BLaER1 treated with 17β-estradiol and CSF1 and Interleukin-3, amounts not matched to agents 10 nM and 100 nM (cell line): Measurements from ENCODE around the gene DTNA.

ENCODE experiments used
- H3K27ac ChIP-seq, 11 experiments: shearing (Covaris generic); formaldehyde crosslinking; 2 replicates each; pipeline ENCODE4 v1.8.1; 2022
- H3K27me3 ChIP-seq, 11 experiments: shearing (Covaris generic); formaldehyde crosslinking; 2 replicates each; pipeline ENCODE4 v1.8.1; 2022
- H3K36me3 ChIP-seq, 11 experiments: shearing (Covaris generic); formaldehyde crosslinking; 2 replicates each; pipeline ENCODE4 v1.8.1; 2022
- H3K4me1 ChIP-seq, 10 experiments: shearing (Covaris generic); formaldehyde crosslinking; 2 replicates each; pipeline ENCODE4 v1.8.1; 2022
- H3K4me2 ChIP-seq, 11 experiments: shearing (Covaris generic); formaldehyde crosslinking; 2 replicates each; pipeline ENCODE4 v1.8.1; 2022
- H3K4me3 ChIP-seq, 10 experiments: shearing (Covaris generic); formaldehyde crosslinking; 2 replicates each; pipeline ENCODE4 v1.8.1; 2022
- H3K9ac ChIP-seq, 11 experiments: shearing (Covaris generic); formaldehyde crosslinking; 2 replicates each; pipeline ENCODE4 v1.8.1; 2022
- H3K9me3 ChIP-seq, 11 experiments: shearing (Covaris generic); formaldehyde crosslinking; replicated peaks in 1 of 11; 2 replicates each; pipeline ENCODE4 v1.8.1; 2022
- H4K20me1 ChIP-seq, 11 experiments: shearing (Covaris generic); formaldehyde crosslinking; 2 replicates each; pipeline ENCODE4 v1.8.1; 2022
- Cebpa-rat ChIP-seq, 11 experiments: shearing (Covaris generic); IDR thresholded peaks; 2 replicates each; pipeline ENCODE4 v1.8.1; 2022

Gene DTNA

GRCh38 chr18:34837769-34838272 is 127.7 kb downstream of the DTNA start:
- Histone ChIP-seq H3K9ac (no peak overlapping the region), H3K36me3 (peaks cover 0 to 37% (median 0%) of the 10 kb centered on the region in 11 experiments; a peak in 5 of 22 replicates), H3K4me1 (peaks cover 0 to 8% (median 2%) of the 10 kb centered on the region in 10 experiments; a peak in 6 of 20 replicates), H4K20me1 (no peaks in the 10 kb centered on the region), H3K27me3 (no peaks in the 10 kb centered on the region), H3K9me3 (peaks cover 0 to 16% (median 4%) of the 10 kb centered on the region in 11 experiments; a peak in 4 of 22 replicates), H3K27ac (no peak overlapping the region), H3K4me2 (no peak overlapping the region), H3K4me3 (no peak overlapping the region)
- TF ChIP-seq Cebpa-rat (IDR thresholded peaks at IDR 0.05), result no peak

- H3K36me3 ChIP-seq, result peaks cover 0 to 31% (median 0%) of the 10 kb centered on the region in 11 experiments; a peak in 4 of 22 replicates
- H3K4me2 ChIP-seq, result no peak overlapping the region
- TF ChIP-seq Cebpa-rat (IDR thresholded peaks at IDR 0.05), result no peak
- H4K20me1 ChIP-seq, result no peaks in the 10 kb centered on the region
- H3K27me3 ChIP-seq, result no peaks in the 10 kb centered on the region
- H3K4me1 ChIP-seq, result peaks cover 0 to 10% (median 4%) of the 10 kb centered on the region in 10 experiments; a peak in 7 of 20 replicates
- H3K9ac ChIP-seq, result no peak overlapping the region
- peaks cover 0 to 13% (median 4%) of the 10 kb centered on the region in 11 experiments; a peak in 5 of 22 replicates for H3K9me3 ChIP-seq
- H3K27ac ChIP-seq, result no peak overlapping the region
- H3K4me3 ChIP-seq, result no peak overlapping the region
Measured at GRCh38 chr18:34838669-34839068, 128.6 kb downstream of the DTNA start.

GRCh38 chr18:34840256-34840826 is 130.2 kb downstream of the DTNA start:
- Histone ChIP-seq H3K9ac (no peak overlapping the region), H3K4me1 (peaks cover 0 to 12% (median 0%) of the 10 kb centered on the region in 10 experiments; a peak in 4 of 20 replicates), H3K27ac (no peak overlapping the region), H3K4me2 (no peak overlapping the region), H3K27me3 (no peaks in the 10 kb centered on the region), H3K36me3 (peaks cover 0 to 16% (median 0%) of the 10 kb centered on the region in 11 experiments; a peak in 1 of 22 replicates), H4K20me1 (no peaks in the 10 kb centered on the region), H3K4me3 (no peak overlapping the region), H3K9me3 (peaks cover 0 to 3% (median 0%) of the 10 kb centered on the region in 11 experiments; a peak in 2 of 22 replicates)
- no peak for TF ChIP-seq Cebpa-rat (IDR thresholded peaks at IDR 0.05)

- H3K4me3 ChIP-seq, result no peak overlapping the region
- H3K9ac ChIP-seq, result no peak overlapping the region
- no peak overlapping the region for H3K27ac ChIP-seq
- no peak overlapping the region for H3K4me2 ChIP-seq
- H3K4me1 ChIP-seq, result peaks cover 0 to 12% (median 0%) of the 10 kb centered on the region in 10 experiments; a peak in 4 of 20 replicates
- peaks cover 0 to 3% (median 0%) of the 10 kb centered on the region in 11 experiments; a peak in 2 of 22 replicates for H3K9me3 ChIP-seq
- no peaks in the 10 kb centered on the region for H3K27me3 ChIP-seq
- no peaks in the 10 kb centered on the region for H4K20me1 ChIP-seq
- peaks cover 0 to 17% (median 0%) of the 10 kb centered on the region in 11 experiments; a peak in 1 of 22 replicates for H3K36me3 ChIP-seq
- TF ChIP-seq Cebpa-rat (IDR thresholded peaks at IDR 0.05), result no peak
Measured at GRCh38 chr18:34841891-34842290, 131.8 kb downstream of the DTNA start.

- H3K27me3 ChIP-seq, result no peaks in the 10 kb centered on the region
- peaks cover 0 to 12% (median 0%) of the 10 kb centered on the region in 10 experiments; a peak in 4 of 20 replicates for H3K4me1 ChIP-seq
- peak overlapping the region in 2 of 11 experiments; percentile 17 to 28; a peak in 2 of 22 replicates for H3K4me2 ChIP-seq
- peaks cover 0 to 26% (median 0%) of the 10 kb centered on the region in 11 experiments; a peak in 7 of 22 replicates for H3K36me3 ChIP-seq
- no peak for TF ChIP-seq Cebpa-rat (IDR thresholded peaks at IDR 0.05)
- no peak overlapping the region for H3K9ac ChIP-seq
- H3K9me3 ChIP-seq, result peaks cover 0 to 3% (median 0%) of the 10 kb centered on the region in 11 experiments; a peak in 2 of 22 replicates
- no peak overlapping the region for H3K27ac ChIP-seq
- H3K4me3 ChIP-seq, result no peak overlapping the region
- H4K20me1 ChIP-seq, result no peaks in the 10 kb centered on the region
Measured at GRCh38 chr18:34844072-34844471, 134.0 kb downstream of the DTNA start.

- Histone ChIP-seq H3K36me3 (peaks cover 0 to 31% (median 0%) of the 10 kb centered on the region in 11 experiments; a peak in 7 of 22 replicates), H3K4me2 (peak overlapping the region in 1 of 11 experiments; percentile 13; a peak in 1 of 22 replicates), H3K4me3 (no peak overlapping the region), H3K4me1 (peaks cover 0 to 12% (median 0%) of the 10 kb centered on the region in 10 experiments; a peak in 4 of 20 replicates), H4K20me1 (no peaks in the 10 kb centered on the region), H3K27ac (no peak overlapping the region), H3K27me3 (no peaks in the 10 kb centered on the region), H3K9ac (no peak overlapping the region), H3K9me3 (peaks cover 0 to 3% (median 0%) of the 10 kb centered on the region in 11 experiments; a peak in 2 of 22 replicates)
- TF ChIP-seq Cebpa-rat (IDR thresholded peaks at IDR 0.05), result no peak
Measured at GRCh38 chr18:34844732-34845459, 134.8 kb downstream of the DTNA start.

- Histone ChIP-seq H3K9me3 (peaks cover 0 to 3% (median 0%) of the 10 kb centered on the region in 11 experiments; a peak in 2 of 22 replicates), H3K36me3 (peaks cover 0 to 57% (median 0%) of the 10 kb centered on the region in 11 experiments; a peak in 8 of 22 replicates), H3K4me1 (peaks cover 0 to 12% (median 0%) of the 10 kb centered on the region in 10 experiments; a peak in 4 of 20 replicates), H4K20me1 (no peaks in the 10 kb centered on the region), H3K27me3 (no peaks in the 10 kb centered on the region), H3K27ac (no peak overlapping the region), H3K4me2 (no peak overlapping the region), H3K4me3 (no peak overlapping the region), H3K9ac (no peak overlapping the region)
- no peak for TF ChIP-seq Cebpa-rat (IDR thresholded peaks at IDR 0.05)
Measured at GRCh38 chr18:34847408-34847807, 137.3 kb downstream of the DTNA start.

- no peak for TF ChIP-seq Cebpa-rat (IDR thresholded peaks at IDR 0.05)
- H3K27me3 ChIP-seq, result no peaks in the 10 kb centered on the region
Measured at GRCh38 chr18:34848156-34848555, 138.1 kb downstream of the DTNA start.

GRCh38 chr18:34848695-34849094 is 138.6 kb downstream of the DTNA start:
- Histone ChIP-seq H3K9me3 (no peaks in the 10 kb centered on the region), H3K9ac (no peak overlapping the region), H3K27me3 (no peaks in the 10 kb centered on the region), H3K36me3 (peaks cover 0 to 65% (median 0%) of the 10 kb centered on the region in 11 experiments; a peak in 8 of 22 replicates), H3K4me3 (no peak overlapping the region), H3K4me2 (no peak overlapping the region), H3K27ac (no peak overlapping the region), H4K20me1 (no peaks in the 10 kb centered on the region), H3K4me1 (peaks cover 0 to 6% (median 0%) of the 10 kb centered on the region in 10 experiments; a peak in 3 of 20 replicates)
- no peak for TF ChIP-seq Cebpa-rat (IDR thresholded peaks at IDR 0.05)

More at GRCh38 chr18:34848156-34848555, 138.1 kb downstream of the DTNA start:
- Histone ChIP-seq H3K4me1 (peaks cover 0 to 12% (median 0%) of the 10 kb centered on the region in 10 experiments; a peak in 4 of 20 replicates), H3K27ac (no peak overlapping the region), H3K4me3 (no peak overlapping the region), H3K9ac (no peak overlapping the region), H4K20me1 (no peaks in the 10 kb centered on the region), H3K4me2 (no peak overlapping the region), H3K36me3 (peaks cover 0 to 64% (median 0%) of the 10 kb centered on the region in 11 experiments; a peak in 8 of 22 replicates), H3K9me3 (peaks cover 0 to 3% (median 0%) of the 10 kb centered on the region in 11 experiments; a peak in 1 of 22 replicates)
